ENCODE measurements around the gene OR6K6.

GRCh38 chr1:158793604-158794003 is 39.1 kb downstream of the OR6K6 start:
- TF ChIP-seq CTCF (IDR thresholded peaks at IDR 0.05), result no peak
- TF ChIP-seq POLR2A (IDR thresholded peaks at IDR 0.05), result no peak
- no peak for TF ChIP-seq EP300 (IDR thresholded peaks at IDR 0.05)

Data from suprapubic skin (tissue), 3 donors.